Gastroesophageal sphincter (tissue), 4 donors: ENCODE measurements around the gene MYRIP. TPM values are rescaled to one million over a fixed set of nuclear protein-coding genes. Genes with fewer than 3 reads are reported as not detected.

Experiments
- ATAC-seq: fragments of 150-250 bp; one replicate; pipeline ENCODE4 v1.9.1; 2016; ENCODE audit warnings: mild to moderate bottlenecking, moderate library complexity
- H3K27ac ChIP-seq, 4 donors: fragments of 200-600 bp; sonication (generic) in 3 of 4; 1 replicate in 3 of 4; 2 replicates in 1 of 4; pipeline ENCODE4 v1.5.1; 2016 to 2019
- H3K27me3 ChIP-seq: fragments of 200-600 bp; sonication (generic); one replicate; pipeline ENCODE4 v1.5.1; 2019
- H3K36me3 ChIP-seq, 2 donors: fragments of 200-600 bp; sonication (generic); one replicate each; pipeline ENCODE4 v1.5.1; 2019; ENCODE audit warnings: control low read depth in 1 of 2
- H3K4me1 ChIP-seq, 3 donors: fragments of 200-600 bp; sonication (generic); 1 replicate in 2 of 3; 2 replicates in 1 of 3; pipeline ENCODE4 v1.5.1; 2016 to 2019; ENCODE audit warnings: control low read depth in 2 of 3
- H3K4me3 ChIP-seq, 2 donors: fragments of 200-600 bp; sonication (generic); one replicate each; pipeline ENCODE4 v1.5.1; 2019; ENCODE audit warnings: mild to moderate bottlenecking in 1 of 2, moderate library complexity in 1 of 2
- H3K9me3 ChIP-seq, 3 donors: fragments of 200-600 bp; sonication (generic); one replicate each; pipeline ENCODE4 v1.5.1; 2017 to 2019; ENCODE audit warnings: control low read depth in 2 of 3
- EP300 ChIP-seq: sonication (generic); formaldehyde crosslinking; IDR thresholded peaks from one replicate; pipeline ENCODE4 v1.6.1; 2017; ENCODE audit warnings: antibody characterized with exemption, mild to moderate bottlenecking
- POLR2A ChIP-seq, 2 donors: fragments of 450-650 bp; IDR thresholded peaks; one replicate each; pipeline ENCODE4 v1.6.1; 2017; ENCODE audit warnings: antibody characterized with exemption in 2 of 2, mild to moderate bottlenecking in 2 of 2, moderate library complexity in 1 of 2
- POLR2AphosphoS5 ChIP-seq: sonication (generic); formaldehyde crosslinking; IDR thresholded peaks from one replicate; pipeline ENCODE4 v1.6.1; 2017; ENCODE audit warnings: antibody characterized with exemption
- WGBS, 2 donors: methylation state at CpG; one replicate each; pipeline ENCODE4 v1.1.5; 2018; ENCODE audit warnings: low coverage in 1 of 2; 5-methylcytosine and 5-hydroxymethylcytosine counted together
- total RNA-seq, 4 donors: library from RNA; depleted of rRNA; stranded (reverse); fragments of >200 nt; gene quantifications; one replicate each; pipeline ENCODE4 v1.1.0, GENCODE V29; 2016
- TF ChIP-seq, protein P1 (sequence below), 4 experiments: fragments of 200-600 bp in 2 of 4; fragments of 450-650 bp in 2 of 4; sonication (generic) in 1 of 4; IDR thresholded peaks; one replicate each; pipeline ENCODE4 v1.5.1; 2017 to 2019; ENCODE audit warnings: antibody characterized with exemption in 4 of 4, mild to moderate bottlenecking in 2 of 4, moderate library complexity in 2 of 4

The MYRIP gene
- total RNA-seq, 4 donors from 2014 or later = 3.7 to 6.4 (median 5.0) TPM

- no peak for ATAC-seq
- Histone ChIP-seq H3K36me3 (no peaks in the 10 kb centered on the region), H3K4me3 (no peak overlapping the region), H3K27ac (no peak overlapping the region), H3K9me3 (peaks cover 0 to 26% (median 0%) of the 10 kb centered on the region in 3 donors), H3K4me1 (no peaks in the 10 kb centered on the region), H3K27me3 (peaks cover 10% of the 10 kb centered on the region)
- 64 to 78% methylated on average over 5 to 7 of the region's 7 CpGs for WGBS, 2 donors
- TF ChIP-seq POLR2AphosphoS5 (no peak), EP300 (no peak), POLR2A (IDR thresholded peaks at IDR 0.05) (no peak)
- TF ChIP-seq, protein P1, sequence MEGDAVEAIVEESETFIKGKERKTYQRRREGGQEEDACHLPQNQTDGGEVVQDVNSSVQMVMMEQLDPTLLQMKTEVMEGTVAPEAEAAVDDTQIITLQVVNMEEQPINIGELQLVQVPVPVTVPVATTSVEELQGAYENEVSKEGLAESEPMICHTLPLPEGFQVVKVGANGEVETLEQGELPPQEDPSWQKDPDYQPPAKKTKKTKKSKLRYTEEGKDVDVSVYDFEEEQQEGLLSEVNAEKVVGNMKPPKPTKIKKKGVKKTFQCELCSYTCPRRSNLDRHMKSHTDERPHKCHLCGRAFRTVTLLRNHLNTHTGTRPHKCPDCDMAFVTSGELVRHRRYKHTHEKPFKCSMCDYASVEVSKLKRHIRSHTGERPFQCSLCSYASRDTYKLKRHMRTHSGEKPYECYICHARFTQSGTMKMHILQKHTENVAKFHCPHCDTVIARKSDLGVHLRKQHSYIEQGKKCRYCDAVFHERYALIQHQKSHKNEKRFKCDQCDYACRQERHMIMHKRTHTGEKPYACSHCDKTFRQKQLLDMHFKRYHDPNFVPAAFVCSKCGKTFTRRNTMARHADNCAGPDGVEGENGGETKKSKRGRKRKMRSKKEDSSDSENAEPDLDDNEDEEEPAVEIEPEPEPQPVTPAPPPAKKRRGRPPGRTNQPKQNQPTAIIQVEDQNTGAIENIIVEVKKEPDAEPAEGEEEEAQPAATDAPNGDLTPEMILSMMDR (IDR thresholded peaks at IDR 0.05) = no peak
Measured at GRCh38 chr3:39839484-39839883, 30.1 kb downstream of the MYRIP start.

DNA sequence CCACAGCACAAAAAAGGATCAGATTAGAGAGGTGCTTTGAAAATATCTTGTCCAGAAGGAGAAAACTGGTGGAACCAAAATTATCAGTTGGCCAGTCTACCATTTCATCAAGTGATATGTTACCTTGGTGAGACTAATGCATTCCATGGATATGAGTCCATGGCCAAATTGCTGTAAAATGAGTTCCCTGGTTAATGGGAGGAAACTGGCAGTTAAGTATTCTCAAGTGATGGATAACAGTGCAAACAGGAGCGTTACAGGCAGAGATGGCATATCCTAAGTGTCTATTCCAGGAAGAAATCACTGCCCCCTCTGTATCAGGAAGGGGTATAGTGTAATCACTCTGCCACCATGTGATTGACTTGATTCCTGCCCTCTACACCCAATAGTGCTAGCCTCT is 34.0 kb downstream of the MYRIP start:
- H3K4me1 ChIP-seq = no peaks in the 10 kb centered on the region
- no peak for ATAC-seq
- TF ChIP-seq EP300 (no peak), POLR2AphosphoS5 (no peak), POLR2A (IDR thresholded peaks at IDR 0.05) (no peak)
- TF ChIP-seq, protein P1 (IDR thresholded peaks at IDR 0.05) = no peak
- no peak overlapping the region for H3K27ac ChIP-seq
- H3K36me3 ChIP-seq = no peaks in the 10 kb centered on the region
- 83% methylated on average over 1 of the region's 1 CpG; no CpG with 5 or more reads in 1 of the 2 donors for WGBS, 2 donors
- H3K27me3 ChIP-seq = peaks cover 10% of the 10 kb centered on the region
- no peak overlapping the region for H3K4me3 ChIP-seq
- peaks cover 0 to 16% (median 0%) of the 10 kb centered on the region in 3 donors for H3K9me3 ChIP-seq

- Histone ChIP-seq H3K4me1 (no peaks in the 10 kb centered on the region), H3K9me3 (no peaks in the 10 kb centered on the region), H3K4me3 (no peak overlapping the region), H3K27me3 (no peaks in the 10 kb centered on the region), H3K27ac (no peak overlapping the region), H3K36me3 (no peaks in the 10 kb centered on the region)
- ATAC-seq = no peak
- TF ChIP-seq POLR2A (IDR thresholded peaks at IDR 0.05) (no peak), POLR2AphosphoS5 (no peak), EP300 (no peak)
Measured at GRCh38 chr3:39848365-39848764, 39.0 kb downstream of the MYRIP start.

GRCh38 chr3:39849992-39850715 is 40.7 kb downstream of the MYRIP start:
- Histone ChIP-seq H3K4me1 (no peaks in the 10 kb centered on the region), H3K36me3 (no peaks in the 10 kb centered on the region), H3K9me3 (no peaks in the 10 kb centered on the region), H3K27me3 (no peaks in the 10 kb centered on the region), H3K4me3 (no peak overlapping the region), H3K27ac (no peak overlapping the region)
- TF ChIP-seq EP300 (no peak), POLR2A (IDR thresholded peaks at IDR 0.05) (no peak), POLR2AphosphoS5 (no peak)
- TF ChIP-seq, protein P1 (IDR thresholded peaks at IDR 0.05) = no peak
- 34 to 75% methylated on average over 2 to 3 of the region's 3 CpGs for WGBS, 2 donors
- no peak for ATAC-seq

DNA sequence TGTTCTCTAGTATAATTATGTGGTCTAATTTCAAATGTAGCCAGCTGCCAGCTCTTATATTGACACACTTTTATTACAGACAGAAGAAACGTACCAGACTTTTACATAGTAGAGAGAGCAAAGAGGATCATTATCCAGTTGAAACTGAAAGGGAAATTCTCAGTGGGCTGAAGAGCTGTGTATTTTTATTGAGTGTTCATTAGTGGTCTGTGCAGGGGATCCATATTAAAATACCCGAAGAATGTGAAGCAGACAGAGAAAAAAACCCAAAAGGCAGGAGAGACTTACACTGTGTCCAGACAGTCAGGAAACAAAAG is 41.3 kb downstream of the MYRIP start:
- Histone ChIP-seq H3K27me3 (peaks cover 3% of the 10 kb centered on the region), H3K4me1 (no peaks in the 10 kb centered on the region), H3K9me3 (no peaks in the 10 kb centered on the region), H3K27ac (no peak overlapping the region), H3K36me3 (no peaks in the 10 kb centered on the region), H3K4me3 (no peak overlapping the region)
- TF ChIP-seq POLR2AphosphoS5 (no peak), POLR2A (IDR thresholded peaks at IDR 0.05) (no peak), EP300 (no peak)
- TF ChIP-seq, protein P1 (IDR thresholded peaks at IDR 0.05) = no peak
- 36 to 63% methylated on average over 2 of the region's 2 CpGs for WGBS, 2 donors
- no peak for ATAC-seq
